ENCODE measurements around the gene GPR107.

GPR107 gene

DNA sequence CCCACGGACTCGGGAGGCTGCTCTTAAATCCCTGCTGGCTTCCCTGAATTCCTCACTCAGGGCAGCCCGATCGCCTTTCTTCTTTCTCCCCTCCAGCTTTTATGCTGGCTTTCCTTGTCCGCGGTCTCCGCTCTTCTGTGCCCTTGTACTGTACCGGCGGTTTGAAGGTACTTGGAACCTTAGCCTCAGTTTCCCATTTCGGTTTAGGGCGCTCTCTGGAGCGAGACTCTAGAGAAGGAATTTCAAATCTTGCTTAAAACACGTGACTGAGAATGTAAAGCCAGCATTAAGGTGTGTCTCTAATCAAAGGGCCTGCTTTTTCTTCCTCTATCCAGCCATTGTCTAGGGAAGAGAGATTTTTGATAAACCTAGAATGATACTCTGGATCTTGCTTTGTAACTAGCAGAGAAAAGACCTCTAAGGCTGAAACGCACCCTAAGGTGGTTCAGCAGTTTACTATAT, 650 bp downstream of the GPR107 start:
- DNase-seq (ENCODE audit: low read depth), result no peak

DNA sequence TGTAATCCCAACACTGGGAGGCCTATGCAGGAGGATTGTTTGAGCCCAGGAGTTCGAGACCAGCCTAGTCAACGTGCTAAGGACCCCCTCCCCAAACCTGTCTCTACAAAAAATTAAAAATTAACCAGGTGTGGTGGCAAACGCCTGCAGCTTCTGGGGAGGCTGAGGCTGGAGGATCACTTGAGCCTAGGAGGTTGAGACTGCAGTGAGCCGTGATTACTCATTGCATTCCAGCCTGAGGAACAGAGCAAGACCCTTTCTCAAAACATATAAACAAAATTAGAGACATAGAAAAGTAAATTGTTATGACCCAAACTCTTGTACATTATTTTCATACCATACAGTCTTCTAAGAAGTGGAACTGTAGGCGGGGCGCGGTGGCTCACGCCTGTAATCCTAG, 1.1 kb downstream of the GPR107 start:
- DNase-seq (ENCODE audit: low read depth), result no peak

DNA sequence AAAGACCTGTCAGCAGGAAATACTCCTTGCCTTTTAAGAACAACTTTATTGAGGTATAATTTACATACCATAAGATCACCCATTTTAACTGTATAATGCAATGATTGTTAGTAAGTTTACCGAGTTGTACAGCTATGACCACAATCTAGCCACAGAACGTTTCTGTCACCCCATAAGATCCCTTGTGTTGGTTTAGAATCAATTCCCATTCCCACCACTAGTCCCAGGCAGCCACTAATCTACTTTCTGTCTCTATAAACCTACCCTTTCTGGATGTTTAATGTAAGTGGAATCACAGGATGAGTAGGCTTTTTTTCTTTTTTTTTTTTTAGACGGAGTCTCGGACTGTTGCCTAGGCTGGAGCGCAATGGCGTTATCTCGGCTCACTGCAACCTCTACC, 4.4 kb downstream of the GPR107 start:
- DNase-seq (ENCODE audit: low read depth), result no peak

DNA sequence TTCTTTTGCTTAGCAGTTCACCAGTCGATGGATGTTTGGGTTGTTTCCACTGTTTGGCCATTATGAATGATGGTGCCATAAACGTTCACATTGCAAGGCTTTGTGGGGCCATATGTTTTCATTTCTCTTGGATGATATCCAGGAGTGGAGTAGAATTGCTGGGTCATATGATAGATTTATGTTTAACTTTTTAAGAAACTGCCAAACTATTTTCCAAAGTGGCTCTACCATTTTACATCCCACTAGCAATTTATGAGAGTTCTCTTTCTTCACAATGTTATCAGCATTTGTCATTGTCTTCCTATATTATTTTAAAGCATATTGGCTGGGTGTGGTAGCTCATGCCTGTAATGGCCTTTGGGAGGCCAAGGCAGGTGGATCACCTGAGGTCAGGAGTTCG, 5.2 kb downstream of the GPR107 start:
- no peak for DNase-seq (ENCODE audit: low read depth)

DNA sequence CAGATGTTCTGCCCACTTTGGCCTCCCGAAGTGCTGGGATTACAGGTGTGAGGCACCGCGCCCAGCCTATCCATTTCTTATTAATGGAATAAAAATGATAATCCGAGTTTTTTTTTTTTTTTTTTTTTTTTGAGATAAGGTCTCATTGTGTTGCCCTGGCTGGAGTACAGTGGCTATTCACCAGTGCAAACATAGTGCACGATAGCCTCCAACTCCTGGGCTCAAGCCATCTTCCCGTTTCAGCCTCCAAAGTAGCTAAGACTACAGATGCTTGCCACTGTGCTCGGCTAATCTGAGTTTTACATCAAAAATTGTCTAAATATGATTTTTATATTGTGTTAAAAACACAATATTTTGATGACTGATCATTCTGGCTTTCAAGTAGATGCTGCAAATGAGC, 6.6 kb downstream of the GPR107 start:
- no peak for DNase-seq (ENCODE audit: low read depth)

DNA sequence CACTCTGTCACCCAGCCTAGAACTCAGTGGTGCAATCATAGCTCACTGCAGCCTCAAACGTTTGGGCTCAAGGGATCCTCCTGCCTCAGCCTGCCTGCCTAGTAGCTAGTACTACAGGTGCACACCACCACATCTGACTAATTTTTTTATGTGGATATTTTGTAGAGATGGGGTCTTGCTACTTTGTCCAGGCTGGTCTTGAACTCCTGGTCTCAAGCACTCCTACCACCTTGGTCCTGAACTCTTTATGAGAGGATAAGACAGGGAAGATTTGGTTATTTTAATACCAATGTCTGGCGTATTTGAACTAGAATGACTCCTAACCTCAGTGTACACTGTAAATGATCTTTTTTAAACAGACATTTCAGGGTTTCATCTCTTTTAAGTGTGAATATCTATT, 9.0 kb downstream of the GPR107 start:
- no peak for DNase-seq (ENCODE audit: low read depth)

DNA sequence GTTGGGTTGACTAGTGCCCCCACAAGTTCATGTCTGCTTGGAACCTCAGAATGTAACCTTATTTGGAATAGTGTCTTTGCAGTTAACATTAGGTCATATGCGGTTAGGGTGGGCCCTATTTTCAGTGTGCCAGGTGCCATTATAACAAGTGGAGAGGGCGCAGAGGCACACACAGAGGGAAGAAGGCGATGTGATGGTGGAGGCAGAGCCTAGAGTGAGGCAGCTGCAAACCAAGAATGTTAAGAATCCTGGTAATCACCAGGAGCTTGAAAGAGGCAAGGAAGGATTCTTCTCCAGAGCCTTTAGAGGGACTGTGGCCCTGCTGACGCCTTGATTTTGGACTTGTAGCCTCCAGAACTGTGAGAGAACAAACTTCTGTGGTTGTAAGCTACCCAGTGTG, 10.9 kb downstream of the GPR107 start:
- DNase-seq (ENCODE audit: low read depth), result no peak

DNA sequence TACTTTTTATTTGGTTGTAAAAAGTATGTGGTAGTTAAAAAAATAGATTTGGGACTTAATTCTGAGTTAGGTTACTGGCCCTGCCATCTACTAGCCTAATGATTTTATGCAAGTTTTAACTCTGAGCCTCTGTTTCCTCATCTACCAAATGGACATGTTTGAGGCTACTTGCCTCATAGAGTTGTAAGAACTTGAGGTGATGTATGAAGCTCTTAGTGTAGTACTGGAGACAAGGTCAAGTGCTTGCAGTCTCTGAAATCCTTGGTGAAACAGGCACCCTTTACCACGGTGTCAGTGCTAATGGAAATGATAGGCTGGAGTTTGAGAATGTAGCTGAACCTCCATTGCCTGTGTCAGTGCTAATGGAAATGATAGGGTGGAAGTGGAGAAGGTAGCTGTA, 15.3 kb downstream of the GPR107 start:
- no peak for DNase-seq (ENCODE audit: low read depth)

DNA sequence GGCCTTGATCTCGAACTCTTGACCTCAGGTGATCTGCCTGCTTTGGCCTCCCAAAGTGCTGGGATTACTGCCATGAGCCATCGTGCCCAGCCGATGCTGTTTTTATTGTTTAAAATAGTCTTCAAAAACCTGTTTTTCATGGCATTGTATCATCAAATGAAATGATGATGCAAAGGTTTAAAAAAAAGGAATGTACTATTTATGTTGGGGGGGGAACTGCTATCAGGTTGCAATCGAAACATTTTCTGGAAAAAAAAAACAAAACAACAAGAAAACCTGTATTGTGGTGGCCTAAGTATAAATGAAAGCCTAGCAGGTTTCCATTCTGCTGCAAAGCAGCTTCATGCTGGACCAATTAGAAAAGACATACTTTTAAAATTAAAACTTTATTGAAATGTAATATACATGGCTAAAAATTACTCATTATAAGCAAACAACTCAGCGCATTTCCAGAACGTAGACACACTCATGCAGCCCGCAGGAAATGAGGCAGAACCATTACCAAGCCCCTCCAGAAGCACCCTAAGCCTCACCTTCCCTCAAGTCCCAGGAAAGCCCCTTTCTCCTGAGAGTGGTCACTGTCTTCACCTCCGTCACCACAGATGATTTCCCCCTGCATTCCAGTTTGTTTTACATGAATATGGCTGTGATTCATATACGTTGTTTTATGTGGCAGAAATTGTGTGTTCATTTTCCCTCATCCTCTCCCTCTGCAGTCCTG, 19.0 kb downstream of the GPR107 start:
- DNase-seq (ENCODE audit: low read depth), result no peak

DNA sequence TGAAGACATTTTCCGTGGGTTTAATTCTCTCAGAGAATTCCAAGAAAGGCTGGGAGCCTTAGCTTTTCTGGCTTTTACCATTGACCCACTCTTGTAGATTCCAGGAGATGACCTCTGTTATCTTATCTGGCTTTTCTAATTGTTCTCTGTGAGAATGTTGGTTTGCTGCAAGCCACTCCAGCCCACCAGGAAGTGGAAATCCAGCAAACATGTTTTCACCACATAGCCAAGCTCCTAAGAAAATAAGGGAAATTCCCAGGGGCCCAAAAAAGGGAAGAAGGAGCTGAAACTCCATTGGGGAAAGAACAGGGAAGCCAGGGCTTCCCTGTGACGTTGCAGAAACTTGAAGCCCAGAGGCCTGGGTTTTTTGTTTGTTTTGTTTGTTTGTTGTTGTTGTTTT, 19.7 kb downstream of the GPR107 start:
- DNase-seq (ENCODE audit: low read depth), result no peak

DNA sequence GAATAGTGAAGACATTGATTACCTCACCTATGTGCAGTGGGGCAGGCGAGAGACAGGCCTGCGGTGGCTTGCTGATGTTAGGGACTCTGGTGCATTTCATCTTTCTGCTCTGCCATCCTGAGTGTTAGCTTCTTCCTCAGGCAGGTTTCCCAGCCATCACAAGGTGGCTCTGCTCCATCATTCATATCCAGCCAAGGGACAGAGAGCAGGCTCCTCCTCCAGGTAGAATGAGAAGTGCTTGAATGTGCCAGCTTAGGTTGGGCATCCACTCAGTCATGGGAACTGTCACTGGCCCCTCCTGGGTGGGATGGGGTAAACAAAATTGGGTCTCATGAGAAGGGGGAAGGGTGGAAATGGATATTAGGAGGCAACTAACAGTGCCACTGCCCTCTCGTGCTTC, 24.8 kb downstream of the GPR107 start:
- DNase-seq (ENCODE audit: low read depth), result no peak

DNA sequence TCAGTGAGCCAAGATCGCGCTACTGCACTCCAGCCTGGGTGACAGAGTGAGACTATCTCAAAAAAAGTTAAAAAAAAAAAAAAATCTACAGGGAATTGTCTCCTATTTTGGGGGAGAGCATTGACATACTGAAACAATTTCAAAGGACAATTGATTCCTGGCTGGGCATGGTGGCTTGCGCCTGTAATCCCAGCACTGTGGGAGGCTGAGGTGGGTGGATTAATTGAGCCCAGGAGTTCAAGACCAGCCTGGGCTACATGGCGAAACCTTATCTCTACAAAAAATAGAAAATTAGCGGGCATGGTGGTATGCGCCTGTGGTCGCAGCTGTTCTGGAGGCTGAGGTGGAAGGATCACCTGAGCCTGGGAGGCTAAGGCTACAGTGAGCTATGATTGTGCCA, 30.6 kb downstream of the GPR107 start:
- DNase-seq (ENCODE audit: low read depth), result no peak

DNA sequence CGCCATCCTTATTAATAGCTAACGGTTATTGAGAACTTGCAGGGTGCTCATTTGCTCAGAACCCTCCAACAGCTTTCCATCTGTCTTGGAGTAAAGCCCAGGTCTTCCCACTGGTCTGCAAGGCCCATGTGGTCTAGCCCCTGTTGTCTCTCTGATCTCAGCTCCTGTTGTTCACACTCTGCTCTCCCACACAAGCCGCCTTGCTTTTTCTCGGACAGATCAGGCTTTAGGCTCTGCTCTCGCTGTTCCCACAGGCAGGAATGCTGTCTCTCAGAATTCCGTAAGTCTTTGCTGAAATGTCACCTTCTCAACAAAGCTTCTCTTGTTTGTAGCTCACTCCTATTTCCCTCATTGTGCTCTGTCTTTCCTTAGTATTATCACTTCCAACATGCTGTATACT, 34.3 kb downstream of the GPR107 start:
- no peak for DNase-seq (ENCODE audit: low read depth)

DNA sequence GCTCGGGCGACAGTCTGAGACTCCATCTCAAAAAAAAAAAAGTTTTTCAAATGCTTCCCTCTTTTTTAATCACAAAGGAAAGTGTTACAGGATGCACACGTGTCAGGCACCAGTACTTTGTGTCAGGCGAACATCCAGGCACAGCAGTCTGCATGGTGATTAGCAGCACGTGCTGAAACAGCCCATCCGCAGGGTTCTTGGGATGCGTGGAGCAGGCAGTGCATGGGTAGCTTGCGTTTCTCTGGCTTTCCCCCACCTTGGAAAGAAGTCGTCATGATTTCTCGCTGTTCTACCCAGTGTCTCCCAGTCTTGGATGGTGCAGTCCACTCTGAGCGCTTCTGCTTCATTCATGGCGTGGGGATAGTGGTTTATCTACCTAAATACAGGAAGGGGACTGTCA, 35.4 kb downstream of the GPR107 start:
- DNase-seq (ENCODE audit: low read depth), result no peak

DNA sequence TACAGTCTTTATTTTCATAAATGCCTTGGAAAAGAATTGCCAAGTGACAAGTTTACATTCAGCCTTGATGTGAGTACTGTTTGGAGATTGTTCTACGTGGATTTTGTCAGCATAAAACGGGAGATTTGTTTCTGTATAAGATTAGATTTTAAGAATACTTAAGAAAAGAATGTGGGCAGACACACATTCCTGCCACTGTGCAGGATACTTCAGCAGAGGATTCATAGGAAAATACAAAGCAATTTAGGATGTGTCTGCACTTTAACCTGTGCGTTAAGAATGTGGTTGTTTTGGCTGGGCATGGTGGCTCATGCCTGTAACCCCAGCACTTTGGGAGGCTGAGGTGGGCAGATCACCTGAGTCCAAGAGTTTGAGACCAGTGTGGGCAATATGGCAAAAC, 37.2 kb downstream of the GPR107 start:
- DNase-seq (ENCODE audit: low read depth), result no peak

DNA sequence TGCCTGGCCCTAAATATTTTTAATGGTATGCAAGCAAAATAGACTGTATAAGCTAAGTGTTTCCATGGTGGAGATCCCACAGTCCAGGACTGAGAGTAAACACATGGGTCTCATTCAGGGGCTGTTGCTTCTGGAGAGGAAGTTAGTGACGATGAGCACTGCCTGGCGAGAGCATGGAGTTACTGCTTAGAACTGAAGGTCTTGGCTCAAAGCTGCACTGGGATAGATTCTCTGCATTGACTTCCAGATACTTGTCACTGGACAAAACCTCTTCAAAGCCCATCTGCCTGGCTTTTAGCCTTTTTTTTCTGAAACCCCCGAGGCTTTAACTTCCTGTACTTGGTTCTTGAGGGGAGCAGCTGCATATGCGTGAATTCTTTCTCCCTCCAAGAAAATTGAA, 39.2 kb downstream of the GPR107 start:
- DNase-seq (ENCODE audit: low read depth), result no peak

DNA sequence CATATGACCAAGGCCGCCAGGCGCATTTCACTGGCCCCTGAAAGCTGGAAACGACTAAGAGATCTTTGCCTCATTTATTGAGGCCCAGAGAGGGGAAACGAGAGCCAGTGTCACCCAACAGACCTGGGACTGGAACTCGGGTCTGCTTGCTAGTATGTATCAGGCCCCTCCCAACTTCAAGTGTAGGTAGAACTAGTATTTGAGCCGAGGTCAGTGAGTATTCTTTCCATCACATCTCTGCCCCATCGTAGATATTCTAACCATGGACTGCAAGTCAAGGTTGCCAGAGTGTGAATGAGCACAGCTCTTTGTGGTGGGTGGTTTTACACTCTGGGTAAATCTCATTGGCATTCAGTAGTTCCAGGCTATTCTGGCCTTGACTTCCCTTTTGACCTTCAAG, 42.2 kb downstream of the GPR107 start:
- DNase-seq (ENCODE audit: low read depth), result no peak

DNA sequence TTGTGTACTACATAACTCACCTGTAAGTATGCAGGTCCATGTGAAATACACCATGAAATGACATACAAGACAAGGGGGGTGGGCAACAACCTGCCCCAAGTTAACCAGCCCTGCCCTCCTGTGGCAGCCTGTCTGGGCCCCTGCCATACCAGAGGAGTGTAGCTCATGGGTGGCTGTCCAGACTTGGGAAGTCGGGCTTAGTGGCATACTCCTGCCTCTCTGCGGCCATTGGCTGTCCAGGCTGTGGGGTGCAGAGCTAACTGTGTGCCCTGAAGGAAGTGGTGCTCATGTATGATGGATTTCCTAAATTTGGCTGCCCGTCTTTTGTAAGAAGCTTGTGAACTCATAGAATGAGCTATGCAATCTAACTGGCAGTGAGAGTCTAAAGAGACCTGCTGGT, 47.0 kb downstream of the GPR107 start:
- DNase-seq (ENCODE audit: low read depth), result no peak

DNA sequence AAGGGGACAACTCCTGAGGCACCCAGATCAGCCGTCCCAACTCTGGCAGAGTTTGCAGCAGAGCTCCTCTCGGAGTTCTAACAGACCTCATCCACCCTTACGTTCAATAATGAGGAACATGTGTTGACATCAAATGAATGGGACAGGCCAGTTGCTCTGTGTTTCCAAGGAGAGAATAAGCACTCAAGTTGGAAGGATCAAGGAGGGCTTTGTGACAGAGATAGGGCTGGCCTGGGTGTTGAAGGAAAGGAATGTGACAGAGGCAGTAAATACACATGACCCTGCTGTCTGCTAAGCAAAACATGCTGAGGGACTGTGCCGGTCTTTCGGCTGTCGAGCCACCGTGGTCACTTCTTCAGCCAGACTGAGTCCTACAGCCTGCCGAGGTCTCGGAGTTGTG, 48.2 kb downstream of the GPR107 start:
- DNase-seq (ENCODE audit: low read depth), result no peak

DNA sequence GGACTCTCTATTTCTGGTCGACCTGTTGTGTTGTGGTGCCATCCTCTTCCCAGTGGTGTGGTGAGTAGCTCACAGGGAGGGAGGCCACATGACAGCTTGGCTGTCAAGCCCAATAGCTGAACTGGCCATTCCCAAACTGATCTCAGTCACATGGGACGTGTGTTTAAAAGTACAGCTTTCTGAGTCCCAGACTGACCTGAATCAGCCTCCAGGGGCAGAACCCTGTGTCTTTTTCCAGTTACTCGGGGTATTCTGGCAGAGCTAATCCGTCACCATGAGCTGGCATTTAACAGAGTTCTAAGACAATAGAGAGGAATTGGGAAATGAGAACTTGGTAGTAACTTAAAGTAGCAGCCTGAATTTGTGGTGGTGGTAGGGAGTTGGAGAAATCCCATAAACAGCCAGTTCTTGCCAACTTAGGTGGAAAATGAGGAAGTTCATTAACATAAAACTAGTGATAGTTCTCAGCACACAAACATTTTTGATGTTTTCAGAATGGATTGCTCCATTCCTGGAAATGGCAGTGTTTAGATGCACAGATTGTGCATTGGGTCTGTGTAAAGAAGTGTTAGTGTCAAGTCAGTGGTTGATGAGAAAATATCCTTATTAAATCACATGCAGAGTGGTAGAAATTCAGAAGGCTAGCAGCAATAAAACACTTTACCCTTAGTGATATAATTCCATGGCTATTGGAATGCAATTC, 50.9 kb downstream of the GPR107 start:
- no peak for DNase-seq (ENCODE audit: low read depth)

DNA sequence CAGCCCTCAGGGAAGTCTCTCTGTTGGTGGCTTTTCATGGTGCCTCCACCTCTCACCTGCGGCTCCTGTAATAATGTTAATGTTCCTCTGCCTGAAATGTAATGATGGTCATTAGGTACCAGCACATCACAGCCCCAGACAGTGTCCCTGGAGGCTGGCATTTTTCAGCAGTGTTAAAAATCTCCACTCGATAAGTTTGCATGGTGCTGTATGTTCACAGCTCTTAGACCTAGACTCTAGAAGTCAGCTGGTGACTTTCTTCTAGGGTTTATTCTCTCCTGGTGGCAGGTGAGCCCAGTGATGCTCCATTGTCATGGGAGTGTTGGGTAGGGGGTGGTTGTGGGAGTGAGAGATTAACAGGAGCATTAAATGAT, 53.1 kb downstream of the GPR107 start:
- no peak for DNase-seq (ENCODE audit: low read depth)

DNA sequence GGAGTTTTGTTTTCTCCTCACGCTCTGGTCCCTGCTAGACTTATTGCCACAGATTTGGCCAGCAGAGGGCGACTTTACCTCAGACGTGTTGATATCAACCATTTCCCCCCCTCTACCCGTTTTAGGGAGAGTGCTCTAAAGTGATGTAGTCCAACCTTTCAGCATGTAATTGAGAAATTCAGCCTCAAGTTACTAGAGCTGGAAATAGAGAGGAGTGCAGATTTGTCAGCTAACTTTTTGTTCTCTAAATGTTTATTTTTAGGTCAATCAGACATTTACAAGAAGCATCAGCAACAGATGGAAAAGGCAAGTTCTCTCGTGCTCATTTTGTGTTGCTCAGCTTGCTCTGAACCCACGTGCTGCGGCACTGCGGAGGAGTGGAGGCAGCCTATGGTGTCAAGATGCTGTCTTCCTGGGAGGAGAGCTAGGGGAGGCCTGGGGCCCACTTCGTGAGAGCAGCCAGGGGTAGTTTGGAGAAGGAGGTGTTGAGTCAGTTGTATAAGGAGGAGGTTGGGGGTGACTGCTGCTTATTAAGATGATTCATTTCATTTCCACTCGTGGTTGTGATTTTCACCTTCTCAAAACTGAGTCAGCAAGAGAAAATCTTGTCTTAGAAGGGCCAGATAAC, 53.6 kb downstream of the GPR107 start:
- peak; percentile 63 for DNase-seq (ENCODE audit: low read depth)

DNA sequence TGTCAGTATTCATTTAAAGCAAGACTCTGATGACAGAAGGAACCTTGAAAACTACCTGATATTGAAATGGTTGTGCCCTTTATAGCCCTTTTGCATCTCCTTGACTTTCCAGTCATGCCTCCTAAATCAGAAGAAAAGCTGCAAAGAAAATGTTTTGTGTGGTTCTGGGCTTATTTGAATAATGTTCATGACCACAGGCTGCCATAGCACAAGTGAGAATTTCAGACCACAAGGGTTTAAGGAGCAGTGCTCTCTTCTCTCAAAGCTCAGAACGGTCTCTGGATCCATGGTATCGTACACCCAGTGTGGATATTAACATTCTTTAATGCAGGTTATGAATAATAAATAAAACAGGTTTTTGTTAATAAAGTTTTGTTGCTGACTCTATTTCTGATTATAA, 54.2 kb downstream of the GPR107 start:
- no peak for DNase-seq (ENCODE audit: low read depth)

DNA sequence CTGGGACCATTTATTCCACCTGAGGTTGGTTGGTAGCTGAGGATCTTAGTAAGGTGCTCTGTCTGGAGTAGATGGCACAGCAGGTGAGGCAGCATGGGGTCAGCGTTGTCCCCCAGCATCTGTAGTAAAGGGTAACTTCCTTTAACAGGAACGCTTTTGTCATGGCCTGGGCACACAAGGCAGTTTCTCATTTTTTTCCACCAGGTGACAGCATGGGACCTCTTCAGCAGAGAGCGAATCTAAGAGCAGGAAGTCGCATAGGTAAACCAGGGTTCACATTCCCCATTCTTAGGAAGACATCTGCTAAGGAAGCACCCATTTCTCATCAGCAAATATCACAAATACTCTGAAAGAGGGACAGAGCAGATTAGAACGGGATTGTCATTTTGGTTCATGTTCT, 56.5 kb downstream of the GPR107 start:
- DNase-seq (ENCODE audit: low read depth), result no peak

Measured in GM04504 (cell line).